Tibial nerve (tissue), 3 donors: ENCODE data around the gene ERCC3.
"Not testable (repeated sequence)": the region's sequence is repeated elsewhere in the genome, so short reads cannot be mapped to it uniquely, and the experiment has no call there.

ENCODE experiments used
- CTCF ChIP-seq, 5 experiments: fragments of 200-600 bp in 3 of 5; fragments of 450-650 bp in 2 of 5; sonication (generic) in 3 of 5; IDR thresholded peaks; one replicate each; pipeline ENCODE4 v1.5.1; 2016 to 2019; ENCODE audit warnings: antibody characterized with exemption in 5 of 5, mild to moderate bottlenecking in 3 of 5, moderate library complexity in 2 of 5
- POLR2A ChIP-seq, 2 donors: fragments of 450-650 bp; IDR thresholded peaks; one replicate each; pipeline ENCODE4 v1.6.1; 2017; ENCODE audit warnings: antibody characterized with exemption in 2 of 2, mild to moderate bottlenecking in 2 of 2, moderate library complexity in 2 of 2

- not testable (repeated sequence) for TF ChIP-seq POLR2A, CTCF (IDR thresholded peaks at IDR 0.05)
Observed at GRCh38 chr2:127227264-127227660, 66.7 kb downstream of the ERCC3 start.
